AG04449 (cell line): Measurements from ENCODE around the gene LYPD4.

Experiments used
- CTCF ChIA-PET: fragments of 350-600 bp; formaldehyde crosslinking; extraction: SDS; loops from one replicate; lab custom pipeline; 2021; ENCODE audit warnings: antibody characterized with exemption; lab: Yijun Ruan, JAX
- POLR2A ChIA-PET: fragments of 400-600, 350-600 bp; formaldehyde crosslinking; extraction: SDS; loops from one replicate; lab custom pipeline; 2020; ENCODE audit warnings: antibody characterized with exemption, inconsistent platforms; lab: Yijun Ruan, JAX
- DNase-seq: peaks from one replicate; pipeline ENCODE4 v3.0.0-alpha.2; 2010; ENCODE audit warnings: low read depth, low spot score
- H3K4me3 ChIP-seq: 2 replicates; pipeline ENCODE4 v1.5.1; 2011; ENCODE audit warnings: low read depth, mild to moderate bottlenecking, control low read depth, low read length
- TF ChIP-seq, protein P1 (sequence below): IDR thresholded peaks from one replicate; pipeline ENCODE4 v1.5.1; 2011; ENCODE audit warnings: mild to moderate bottlenecking, moderate library complexity, low read length, control low read depth, inconsistent platforms; ENCODE audit not compliant: insufficient read depth; ENCODE audit errors: missing control alignments

LYPD4 gene

DNA sequence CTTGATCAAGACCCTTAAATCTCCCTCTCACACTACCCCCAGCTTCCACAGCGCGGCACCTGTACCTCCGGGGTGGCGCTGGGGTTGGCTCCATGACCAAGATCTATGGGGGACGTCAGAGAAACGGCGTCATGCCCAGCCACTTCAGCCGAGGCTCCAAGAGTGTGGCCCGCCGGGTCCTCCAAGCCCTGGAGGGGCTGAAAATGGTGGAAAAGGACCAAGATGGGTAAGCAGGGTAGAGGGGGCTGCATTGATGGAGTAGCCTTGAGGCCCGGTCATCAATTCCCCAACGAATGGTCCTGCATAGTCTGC, 24.5 kb upstream of the LYPD4 start:
- ChIA-PET CTCF (interaction anchor here (1.1 to 1.3 kb wide), 2 partner anchors 9 to 88 kb away, joined by 3 to 5 read pairs; partner anchors contain the start of gene RPS19), POLR2A (interaction anchor here (1.8 kb wide), 1 partner anchor 9 kb away, joined by 5 read pairs; the partner anchor contains the start of gene RPS19)
- H3K4me3 ChIP-seq, result no peak overlapping the region
- TF ChIP-seq, protein P1, sequence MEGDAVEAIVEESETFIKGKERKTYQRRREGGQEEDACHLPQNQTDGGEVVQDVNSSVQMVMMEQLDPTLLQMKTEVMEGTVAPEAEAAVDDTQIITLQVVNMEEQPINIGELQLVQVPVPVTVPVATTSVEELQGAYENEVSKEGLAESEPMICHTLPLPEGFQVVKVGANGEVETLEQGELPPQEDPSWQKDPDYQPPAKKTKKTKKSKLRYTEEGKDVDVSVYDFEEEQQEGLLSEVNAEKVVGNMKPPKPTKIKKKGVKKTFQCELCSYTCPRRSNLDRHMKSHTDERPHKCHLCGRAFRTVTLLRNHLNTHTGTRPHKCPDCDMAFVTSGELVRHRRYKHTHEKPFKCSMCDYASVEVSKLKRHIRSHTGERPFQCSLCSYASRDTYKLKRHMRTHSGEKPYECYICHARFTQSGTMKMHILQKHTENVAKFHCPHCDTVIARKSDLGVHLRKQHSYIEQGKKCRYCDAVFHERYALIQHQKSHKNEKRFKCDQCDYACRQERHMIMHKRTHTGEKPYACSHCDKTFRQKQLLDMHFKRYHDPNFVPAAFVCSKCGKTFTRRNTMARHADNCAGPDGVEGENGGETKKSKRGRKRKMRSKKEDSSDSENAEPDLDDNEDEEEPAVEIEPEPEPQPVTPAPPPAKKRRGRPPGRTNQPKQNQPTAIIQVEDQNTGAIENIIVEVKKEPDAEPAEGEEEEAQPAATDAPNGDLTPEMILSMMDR, result no peak
- no peak for DNase-seq

DNA sequence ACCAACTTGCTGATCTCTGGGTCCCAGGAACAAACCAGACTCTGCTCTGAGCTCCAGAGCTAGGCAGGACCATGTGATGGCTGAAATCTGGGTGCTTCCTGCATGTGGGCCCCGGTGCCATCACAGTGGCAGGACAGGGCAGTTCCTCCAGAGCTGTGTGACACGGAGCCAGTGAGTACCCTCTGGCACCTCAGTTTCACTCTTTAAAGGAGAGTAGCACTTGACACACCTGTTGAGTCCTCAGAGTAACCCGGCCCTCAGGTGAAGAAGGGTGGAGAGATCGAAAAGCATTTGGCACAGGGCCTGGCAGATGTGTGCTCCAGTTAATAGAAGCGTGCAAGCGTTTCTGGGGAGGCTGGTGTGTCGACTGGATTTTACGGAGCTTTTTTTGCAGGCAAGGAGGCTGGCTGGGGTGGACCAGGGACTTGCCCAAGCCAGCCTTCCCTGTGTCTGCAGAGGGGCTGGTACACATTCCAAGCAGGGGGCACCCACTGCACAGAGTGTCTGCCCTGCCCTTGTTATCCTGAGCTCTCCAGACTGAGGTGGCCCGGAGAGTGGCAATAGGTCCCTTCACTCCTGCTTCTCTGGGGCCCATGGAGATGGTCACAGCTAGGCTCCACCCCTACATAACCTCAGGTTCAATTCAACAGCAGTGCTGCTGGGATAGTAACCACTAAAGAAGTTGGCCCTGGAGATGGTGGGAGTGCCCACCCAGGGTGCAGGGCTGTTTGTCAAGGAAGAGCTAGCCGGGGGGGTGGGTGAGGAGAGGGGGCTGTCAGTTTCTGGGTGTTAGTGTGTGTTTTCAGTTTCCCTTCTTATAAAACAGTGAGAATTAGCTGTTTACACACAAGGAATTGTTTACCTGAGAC, 23.9 kb upstream of the LYPD4 start:
- POLR2A ChIA-PET, result interaction anchor here (1.8 kb wide), 1 partner anchor 9 kb away, joined by 5 read pairs; the partner anchor contains the start of gene RPS19
- TF ChIP-seq, protein P1, result no peak
- H3K4me3 ChIP-seq, result no peak overlapping the region
- CTCF ChIA-PET, result interaction anchor here (1.1 to 1.3 kb wide), 2 partner anchors 9 to 89 kb away, joined by 3 to 5 read pairs; partner anchors contain the start of gene RPS19
- DNase-seq, result no peak

DNA sequence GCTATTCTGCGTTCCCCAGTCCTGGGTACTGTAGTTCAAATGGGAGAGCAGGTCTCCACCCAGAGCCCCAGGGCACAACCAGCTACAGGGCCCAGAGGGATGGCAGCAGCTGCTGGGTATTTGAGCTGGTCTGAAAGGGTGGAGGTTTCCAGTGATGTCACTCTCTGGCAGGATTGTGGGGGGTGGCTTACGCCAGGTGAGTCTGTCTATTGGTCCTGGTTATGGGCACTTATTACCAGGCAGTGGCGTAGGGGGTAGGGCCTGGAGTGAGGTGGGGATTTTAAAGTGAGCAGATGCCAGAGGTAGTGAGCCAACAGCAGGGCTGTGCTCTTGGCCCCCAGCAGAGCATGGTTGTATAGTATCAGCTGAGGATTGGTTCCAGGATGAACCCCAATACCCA, 21.8 kb upstream of the LYPD4 start:
- POLR2A ChIA-PET, result no interaction called here
- H3K4me3 ChIP-seq, result no peak overlapping the region
- no peak for DNase-seq
- TF ChIP-seq, protein P1, result no peak
- CTCF ChIA-PET, result interaction anchor here (1.1 kb wide), 1 partner anchor 20 kb away, joined by 3 read pairs; no protein-coding TSS in a partner anchor

DNA sequence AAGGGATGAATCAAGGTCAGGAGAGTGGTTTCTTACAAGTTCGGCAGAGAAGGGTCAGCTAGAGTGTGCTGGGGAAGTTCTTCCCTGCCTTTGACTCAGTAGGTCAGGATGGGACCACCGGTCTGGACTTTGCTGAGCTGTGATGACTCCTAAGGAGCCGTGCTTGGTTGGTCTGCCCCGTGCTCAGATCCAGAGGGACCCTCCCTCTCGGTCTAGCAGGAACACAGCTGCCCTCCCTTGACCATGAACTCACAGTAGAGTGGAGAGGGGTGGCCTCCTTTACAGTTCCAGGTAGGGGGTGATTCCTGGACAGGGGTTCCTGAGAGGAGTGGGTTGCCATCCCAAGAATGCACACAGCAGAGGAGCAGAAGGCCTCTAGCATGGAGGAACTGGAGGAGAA, 19.9 kb upstream of the LYPD4 start:
- H3K4me3 ChIP-seq, result no peak overlapping the region
- CTCF ChIA-PET, result interaction anchor here (0.9 to 3.3 kb wide), 4 partner anchors 9 to 88 kb away, joined by 3 to 20 read pairs (median 8); no protein-coding TSS in a partner anchor
- POLR2A ChIA-PET, result interaction anchor here (0.8 to 2.8 kb wide), 2 partner anchors 9 to 20 kb away, joined by 3 to 11 read pairs; no protein-coding TSS in a partner anchor
- TF ChIP-seq, protein P1, result no peak
- DNase-seq, result no peak

DNA sequence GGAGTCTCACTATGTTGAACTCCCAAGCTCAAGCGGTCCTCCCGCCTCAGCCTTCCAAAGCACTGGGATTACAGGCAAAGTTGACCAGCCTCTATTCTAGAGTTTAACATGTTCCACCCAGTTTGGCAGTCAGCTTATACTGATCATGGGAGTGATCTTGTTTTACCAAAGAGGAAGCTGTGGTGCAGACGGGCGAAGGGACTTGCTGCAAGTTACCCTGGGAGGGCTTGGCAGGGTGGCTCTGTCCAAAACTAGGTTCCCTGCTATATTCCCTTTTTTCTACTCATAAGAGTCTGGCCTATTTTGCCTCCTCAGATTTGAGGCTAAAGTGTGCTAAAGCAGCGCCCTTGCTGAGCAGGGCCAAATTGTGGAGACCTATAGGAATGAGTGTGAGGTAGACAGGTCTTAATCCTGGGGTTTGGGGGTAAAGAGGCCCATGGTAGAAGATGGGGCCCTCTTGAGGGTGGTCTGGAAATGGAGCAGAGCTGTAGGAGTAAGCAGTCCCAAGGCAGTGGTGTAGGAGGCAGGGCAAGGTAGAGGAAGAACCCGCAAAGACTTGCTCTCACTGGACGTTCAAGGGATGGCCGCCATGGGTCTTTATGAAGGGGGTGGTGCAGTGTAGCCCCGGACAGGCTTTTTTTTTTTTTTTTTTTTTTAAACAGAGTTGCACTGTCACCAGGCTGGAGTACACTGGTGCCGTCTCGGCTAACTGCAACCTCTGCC, 18.9 kb upstream of the LYPD4 start:
- DNase-seq, result no peak
- ChIA-PET CTCF (interaction anchor here (1.2 to 3.3 kb wide), 3 partner anchors 10 to 74 kb away, joined by 3 to 20 read pairs (median 5); no protein-coding TSS in a partner anchor), POLR2A (interaction anchor here (0.8 to 2.8 kb wide), 2 partner anchors 10 to 21 kb away, joined by 3 to 11 read pairs; no protein-coding TSS in a partner anchor)
- H3K4me3 ChIP-seq, result no peak overlapping the region
- TF ChIP-seq, protein P1, result no peak
